ENCODE results near the gene IL36G.

DNA sequence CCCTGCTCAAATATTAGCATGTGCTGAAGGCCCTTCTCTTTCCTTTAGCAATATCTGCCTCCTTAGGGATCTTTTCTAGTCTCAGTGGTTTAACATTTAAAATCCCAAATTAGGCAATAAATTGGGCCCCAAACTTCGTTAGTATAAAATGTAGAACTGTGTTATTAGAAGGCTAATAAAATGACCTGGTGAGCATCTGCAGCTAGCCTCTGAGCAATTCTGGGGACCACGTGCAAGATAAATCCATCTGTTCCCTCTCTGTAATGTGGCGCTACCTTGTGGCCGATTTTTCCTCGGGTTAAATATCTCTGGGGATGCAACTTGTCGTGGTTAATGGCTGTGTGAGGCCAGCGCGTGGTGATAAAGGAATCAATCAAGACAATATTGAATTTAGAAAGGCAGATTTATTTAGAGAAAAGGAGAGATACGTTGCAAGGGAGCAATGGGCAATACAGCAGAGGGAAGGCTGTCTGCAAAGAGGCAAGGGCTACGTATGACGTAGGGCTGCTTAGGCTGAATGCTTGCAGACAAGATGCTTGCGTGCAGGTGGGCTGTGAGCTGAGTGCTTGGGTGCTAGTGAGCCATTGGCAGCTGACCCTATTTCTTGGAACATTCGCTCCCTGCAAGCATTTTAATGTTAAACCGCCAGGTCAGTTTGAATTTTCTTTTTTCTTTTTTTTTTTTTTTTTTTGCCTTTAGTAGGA, 18.5 kb upstream of the IL36G start:
- TF ChIP-seq POLR2AphosphoS5 (IDR thresholded peaks at IDR 0.05; ENCODE audit: low read depth, low read length): no peak
- TF ChIP-seq POLR2A (IDR thresholded peaks at IDR 0.05; ENCODE audit: low read depth, low read length): no peak
- no peak for TF ChIP-seq TAF1 (IDR thresholded peaks at IDR 0.05; ENCODE audit: low read depth, low read length)
- TF ChIP-seq PAX5 (IDR thresholded peaks at IDR 0.05; ENCODE audit: insufficient read depth, low read length, severe bottlenecking): no peak
